Measurements from ENCODE around the gene GCFC2.
"Not testable (repeated sequence)": the region's sequence is repeated elsewhere in the genome, so short reads cannot be mapped to it uniquely, and the experiment has no call there.

The GCFC2 gene

DNA sequence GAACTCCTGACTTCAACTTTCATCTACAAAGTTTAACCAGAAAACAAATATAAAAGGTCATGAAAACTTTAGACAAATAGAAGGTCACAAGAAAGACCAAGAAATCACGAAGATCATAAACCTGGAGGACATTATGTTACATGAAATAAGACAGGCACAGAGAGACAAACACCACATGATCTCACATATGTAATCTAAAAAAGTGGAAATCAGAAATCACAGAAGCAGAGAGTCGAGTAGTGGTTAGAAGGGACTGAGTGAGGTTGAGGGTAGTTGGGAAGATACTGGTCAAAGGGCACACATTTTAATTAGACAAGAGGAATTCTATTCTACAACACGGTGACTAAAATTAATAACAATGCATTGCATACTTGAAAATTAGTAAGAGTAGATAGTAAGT, 1.4 kb downstream of the GCFC2 start:
- Mint-ChIP-seq H3K27me3 (no peaks in the 10 kb centered on the region), H3K4me3 (peak overlapping the region; percentile 20), H3K36me3 (ENCODE audit: low read depth) (peaks cover 17% of the 10 kb centered on the region), H3K27ac (no peak overlapping the region), H3K4me1 (ENCODE audit: low read depth) (peaks cover 13% of the 10 kb centered on the region), H3K9me3 (no peaks in the 10 kb centered on the region)
- intact Hi-C loops (cut with micrococcal nuclease) = loop anchor here (2.0 kb wide), 1 partner anchor 62 kb away; the partner anchor contains the start of gene MRPL19

DNA sequence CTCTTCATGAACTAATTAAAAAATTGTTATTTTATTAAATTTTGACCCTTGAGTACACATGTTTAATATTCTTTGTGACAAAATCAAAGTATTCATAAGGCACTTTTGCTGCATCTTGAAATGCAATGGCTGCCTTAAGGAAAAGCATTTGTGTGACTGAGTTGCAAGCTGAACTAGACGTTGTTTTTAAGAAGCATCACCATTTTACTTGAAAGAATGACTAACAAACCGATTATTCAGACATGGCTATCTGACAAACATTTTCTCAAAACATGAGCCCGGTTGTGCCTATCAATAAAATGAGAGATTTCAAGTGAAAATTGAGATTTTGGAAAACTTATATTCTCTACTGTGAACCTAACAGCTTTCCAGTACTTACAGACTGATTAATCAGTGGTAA, 2.8 kb downstream of the GCFC2 start:
- no peaks in the 10 kb centered on the region for H3K27me3 Mint-ChIP-seq
- H3K9me3 Mint-ChIP-seq = no peaks in the 10 kb centered on the region
- H3K4me3 Mint-ChIP-seq = no peak overlapping the region
- no peak overlapping the region for H3K27ac Mint-ChIP-seq
- H3K4me1 Mint-ChIP-seq (ENCODE audit: low read depth) = peaks cover 13% of the 10 kb centered on the region
- intact Hi-C loops (cut with micrococcal nuclease) = loop anchor here (2.0 kb wide), 1 partner anchor 61 kb away; the partner anchor contains the start of gene MRPL19
- peaks cover 31% of the 10 kb centered on the region for H3K36me3 Mint-ChIP-seq (ENCODE audit: low read depth)

DNA sequence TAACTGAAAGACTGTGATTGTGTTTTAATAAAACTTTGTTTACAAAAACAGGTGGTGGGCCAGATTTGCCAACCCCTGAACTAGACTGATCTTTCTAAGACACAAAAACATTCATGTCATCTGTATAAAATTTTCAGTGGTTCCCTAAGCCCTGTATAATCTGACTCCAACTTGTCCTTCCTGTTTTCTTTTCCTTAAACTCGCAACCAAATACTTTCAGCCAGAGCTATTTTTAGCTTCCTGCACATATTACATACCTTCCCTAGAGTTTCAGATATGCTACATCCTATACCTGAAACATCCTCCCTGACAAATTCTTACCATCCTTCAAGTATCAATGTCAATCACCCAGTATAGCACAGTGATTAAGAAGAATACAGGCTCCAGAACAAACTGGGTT, 4.8 kb downstream of the GCFC2 start:
- H3K4me3 Mint-ChIP-seq = no peak overlapping the region
- peaks cover 13% of the 10 kb centered on the region for H3K4me1 Mint-ChIP-seq (ENCODE audit: low read depth)
- H3K27ac Mint-ChIP-seq = no peak overlapping the region
- H3K36me3 Mint-ChIP-seq (ENCODE audit: low read depth) = peaks cover 47% of the 10 kb centered on the region
- intact Hi-C loops (cut with micrococcal nuclease) = no loop called here
- H3K27me3 Mint-ChIP-seq = no peaks in the 10 kb centered on the region
- no peaks in the 10 kb centered on the region for H3K9me3 Mint-ChIP-seq

DNA sequence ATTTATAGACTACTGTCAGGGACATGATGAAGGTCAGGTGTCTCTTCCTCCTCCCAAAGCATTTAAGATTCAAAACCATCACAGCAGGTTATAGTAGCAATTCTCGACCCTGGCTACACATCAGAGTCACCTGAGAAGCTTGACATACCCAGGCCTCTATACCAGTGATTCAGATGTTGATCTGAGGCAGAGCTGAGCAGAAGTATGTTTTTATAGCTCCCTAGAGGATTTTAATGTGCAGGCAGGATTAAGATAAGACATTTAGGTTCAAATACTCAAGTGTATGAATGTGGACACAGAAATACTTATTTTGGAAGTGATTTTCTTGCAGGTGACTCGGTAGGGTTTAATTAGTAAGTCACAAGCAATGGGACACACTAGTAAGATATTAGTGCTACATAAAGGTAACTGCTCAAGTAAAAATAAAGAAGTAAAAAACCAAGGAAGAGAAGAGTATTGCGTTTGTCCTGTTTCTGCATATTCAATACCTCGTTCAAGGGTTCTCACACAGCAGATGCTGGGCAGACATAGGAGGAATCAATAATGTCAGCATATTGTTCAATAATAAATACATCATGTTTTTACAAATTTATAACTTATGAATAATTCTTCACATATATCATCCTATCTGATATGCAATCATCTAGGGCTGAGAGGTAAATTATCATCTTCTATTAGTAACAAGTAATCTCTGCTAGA, 7.0 kb downstream of the GCFC2 start:
- no peak overlapping the region for H3K4me3 Mint-ChIP-seq
- no peak overlapping the region for H3K27ac Mint-ChIP-seq
- no peaks in the 10 kb centered on the region for H3K27me3 Mint-ChIP-seq
- peaks cover 64% of the 10 kb centered on the region for H3K36me3 Mint-ChIP-seq (ENCODE audit: low read depth)
- H3K4me1 Mint-ChIP-seq (ENCODE audit: low read depth) = peaks cover 6% of the 10 kb centered on the region
- intact Hi-C loops (cut with micrococcal nuclease) = no loop called here
- H3K9me3 Mint-ChIP-seq = no peaks in the 10 kb centered on the region

DNA sequence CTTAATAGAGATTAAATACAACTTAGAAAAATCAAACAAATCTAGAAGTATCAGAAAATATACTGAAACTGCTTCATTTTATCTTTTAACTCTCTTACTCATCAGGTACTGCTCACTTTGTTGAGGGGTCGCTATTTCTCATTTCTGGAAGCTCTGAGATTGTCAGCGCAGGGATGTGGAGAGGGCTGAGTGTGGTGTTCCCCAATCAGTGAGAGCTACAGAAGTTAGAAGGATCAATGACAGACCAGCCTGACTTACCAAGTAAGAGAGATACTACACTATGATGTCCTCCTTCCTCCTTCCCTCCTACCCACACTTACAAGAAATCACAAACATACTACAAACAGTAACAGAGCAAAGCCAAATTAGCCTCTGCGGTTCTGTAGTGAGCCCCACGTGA, 8.1 kb downstream of the GCFC2 start:
- Mint-ChIP-seq H3K27ac (no peak overlapping the region), H3K4me3 (no peak overlapping the region), H3K9me3 (peaks cover 6% of the 10 kb centered on the region), H3K27me3 (no peaks in the 10 kb centered on the region), H3K4me1 (ENCODE audit: low read depth) (peaks cover 6% of the 10 kb centered on the region), H3K36me3 (ENCODE audit: low read depth) (peaks cover 75% of the 10 kb centered on the region)
- intact Hi-C loops (cut with micrococcal nuclease) = no loop called here

DNA sequence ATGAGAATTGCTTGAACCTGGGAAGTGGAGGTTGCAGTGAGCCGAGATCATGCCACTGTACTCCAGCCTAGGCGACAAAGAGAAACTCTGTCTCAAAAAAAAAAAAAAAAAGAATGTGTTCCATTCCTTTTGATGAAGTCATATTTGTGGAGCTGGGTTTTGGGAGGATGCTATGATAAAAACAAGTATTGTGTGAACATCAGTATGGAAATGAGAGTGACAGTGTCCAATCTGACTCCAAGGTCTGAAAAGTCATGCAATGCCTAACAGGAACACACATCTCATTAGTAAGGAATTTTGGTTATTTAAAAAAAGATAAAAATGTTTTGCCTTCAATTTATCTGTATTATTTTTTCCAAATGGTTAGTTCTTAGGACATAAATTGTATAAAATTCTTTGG, 11.8 kb downstream of the GCFC2 start:
- Mint-ChIP-seq H3K4me1 (ENCODE audit: low read depth) (no peaks in the 10 kb centered on the region), H3K36me3 (ENCODE audit: low read depth) (peaks cover 62% of the 10 kb centered on the region)

DNA sequence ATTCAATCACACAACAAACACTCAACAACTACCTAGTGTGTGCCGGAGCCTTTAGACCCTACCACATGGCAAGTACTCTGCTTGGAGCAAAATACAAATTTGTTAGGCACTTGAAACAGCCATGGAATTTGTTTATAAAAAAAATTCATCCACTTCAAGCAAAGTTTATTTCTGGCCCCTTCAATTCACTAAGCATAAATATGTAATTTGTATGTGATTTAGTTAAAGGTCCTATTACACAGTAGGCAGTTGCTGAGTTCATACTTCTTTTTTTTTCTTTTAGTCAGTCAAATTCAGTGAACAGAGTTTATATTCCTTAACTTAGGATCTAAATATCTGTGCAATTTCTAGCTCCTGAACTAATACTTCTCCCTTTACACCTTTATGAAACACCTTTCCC, 22.5 kb downstream of the GCFC2 start:
- intact Hi-C loops (cut with micrococcal nuclease) = no loop called here
- Mint-ChIP-seq H3K27ac (no peak overlapping the region), H3K4me1 (ENCODE audit: low read depth) (no peaks in the 10 kb centered on the region), H3K27me3 (no peaks in the 10 kb centered on the region), H3K4me3 (no peak overlapping the region), H3K36me3 (ENCODE audit: low read depth) (peaks cover 68% of the 10 kb centered on the region), H3K9me3 (no peaks in the 10 kb centered on the region)

More for the DNA sequence above, 11.8 kb downstream of the GCFC2 start:
- Mint-ChIP-seq H3K4me3 (no peak overlapping the region), H3K9me3 (peaks cover 9% of the 10 kb centered on the region), H3K27ac (no peak overlapping the region), H3K27me3 (no peaks in the 10 kb centered on the region)
- intact Hi-C loops (cut with micrococcal nuclease) = no loop called here

DNA sequence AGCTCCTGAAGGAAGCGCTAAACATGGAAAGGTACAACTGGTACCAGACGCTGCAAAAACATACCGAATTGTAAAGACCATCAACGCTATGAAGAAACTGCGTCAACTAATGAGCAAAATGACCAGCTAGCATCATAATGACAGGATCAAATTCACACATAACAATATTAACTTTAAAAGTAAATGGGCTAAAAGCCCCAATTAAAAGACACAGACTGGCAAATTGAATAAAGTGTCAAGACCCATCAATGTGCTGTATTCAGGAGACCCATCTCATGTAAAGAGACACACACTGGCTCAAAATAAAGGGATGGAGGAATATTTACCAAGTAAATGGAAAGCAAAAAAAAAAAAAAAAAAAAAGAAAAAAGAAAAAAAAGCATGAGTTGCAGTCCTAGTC, 27.3 kb downstream of the GCFC2 start:
- Mint-ChIP-seq H3K4me1 (ENCODE audit: low read depth) (peaks cover 10% of the 10 kb centered on the region), H3K36me3 (ENCODE audit: low read depth) (peaks cover 74% of the 10 kb centered on the region)
- intact Hi-C loops (cut with micrococcal nuclease); H3K27ac Mint-ChIP-seq; H3K27me3 Mint-ChIP-seq; H3K4me3 Mint-ChIP-seq; H3K9me3 Mint-ChIP-seq: not testable (repeated sequence)

DNA sequence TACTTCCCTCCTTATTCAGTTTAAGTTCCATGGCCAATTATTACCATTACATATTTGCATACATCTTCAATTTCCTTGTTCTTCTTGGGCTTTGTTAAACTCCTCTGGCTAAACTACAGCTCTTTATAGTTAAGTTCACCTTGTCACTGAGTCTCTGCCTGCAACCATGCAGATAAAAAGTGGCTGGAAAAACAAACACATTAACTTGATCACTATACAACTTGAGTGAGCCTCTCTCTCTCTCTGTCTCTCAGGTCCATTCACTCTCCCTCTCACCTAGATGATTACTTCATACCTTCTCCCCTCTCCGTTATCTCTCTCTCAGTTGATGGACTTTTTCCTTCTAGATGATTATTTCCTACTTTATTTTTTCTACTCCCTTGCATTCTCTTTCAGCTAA, 30.3 kb downstream of the GCFC2 start:
- Mint-ChIP-seq H3K27me3 (no peaks in the 10 kb centered on the region), H3K36me3 (ENCODE audit: low read depth) (peaks cover 53% of the 10 kb centered on the region), H3K9me3 (no peaks in the 10 kb centered on the region), H3K4me3 (no peak overlapping the region), H3K27ac (no peak overlapping the region), H3K4me1 (ENCODE audit: low read depth) (peaks cover 13% of the 10 kb centered on the region)
- intact Hi-C loops (cut with micrococcal nuclease) = no loop called here

DNA sequence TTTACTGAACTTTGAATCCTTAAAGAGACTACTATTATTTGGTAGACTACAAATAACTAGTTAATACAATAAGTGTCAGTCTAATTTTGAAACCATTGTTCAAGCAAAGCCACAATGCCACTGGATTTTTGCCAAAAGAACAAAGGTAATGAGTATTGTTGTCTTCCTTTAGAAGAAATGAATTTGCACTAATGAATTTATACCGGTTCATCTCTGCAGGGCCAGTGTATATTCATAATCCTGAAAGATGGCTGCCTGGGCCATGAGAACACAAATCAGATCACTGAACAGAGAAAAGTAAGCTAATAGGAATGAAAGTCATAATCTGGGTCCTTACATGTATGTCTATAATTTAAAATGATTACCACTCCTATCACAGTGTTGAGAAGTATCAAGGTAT, 31.2 kb downstream of the GCFC2 start:
- Mint-ChIP-seq H3K9me3 (no peaks in the 10 kb centered on the region), H3K27ac (no peak overlapping the region), H3K4me3 (no peak overlapping the region), H3K4me1 (ENCODE audit: low read depth) (peaks cover 13% of the 10 kb centered on the region), H3K36me3 (ENCODE audit: low read depth) (peaks cover 45% of the 10 kb centered on the region), H3K27me3 (no peaks in the 10 kb centered on the region)
- intact Hi-C loops (cut with micrococcal nuclease) = no loop called here

DNA sequence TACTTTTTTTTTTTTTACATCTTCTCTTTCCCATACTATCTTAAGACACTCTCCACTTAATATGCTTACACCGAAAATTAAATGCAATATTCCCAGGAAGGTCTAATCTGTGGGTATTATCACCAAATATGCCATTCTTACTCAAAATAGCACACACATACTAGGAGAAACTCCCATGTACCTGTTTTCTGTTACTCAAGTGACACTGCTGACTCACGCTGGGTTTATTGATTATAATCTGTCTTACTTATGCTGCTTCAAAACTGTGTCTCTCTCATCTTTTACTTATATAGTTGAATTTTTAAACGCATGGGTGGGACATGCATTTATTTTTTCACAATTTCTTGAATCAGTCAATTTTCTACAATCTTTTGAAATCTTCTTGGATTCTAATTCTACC, 34.3 kb downstream of the GCFC2 start:
- H3K27ac Mint-ChIP-seq = no peak overlapping the region
- H3K27me3 Mint-ChIP-seq = no peaks in the 10 kb centered on the region
- intact Hi-C loops (cut with micrococcal nuclease) = no loop called here
- H3K9me3 Mint-ChIP-seq = no peaks in the 10 kb centered on the region
- H3K4me3 Mint-ChIP-seq = no peak overlapping the region
- peaks cover 29% of the 10 kb centered on the region for H3K36me3 Mint-ChIP-seq (ENCODE audit: low read depth)
- peaks cover 13% of the 10 kb centered on the region for H3K4me1 Mint-ChIP-seq (ENCODE audit: low read depth)

DNA sequence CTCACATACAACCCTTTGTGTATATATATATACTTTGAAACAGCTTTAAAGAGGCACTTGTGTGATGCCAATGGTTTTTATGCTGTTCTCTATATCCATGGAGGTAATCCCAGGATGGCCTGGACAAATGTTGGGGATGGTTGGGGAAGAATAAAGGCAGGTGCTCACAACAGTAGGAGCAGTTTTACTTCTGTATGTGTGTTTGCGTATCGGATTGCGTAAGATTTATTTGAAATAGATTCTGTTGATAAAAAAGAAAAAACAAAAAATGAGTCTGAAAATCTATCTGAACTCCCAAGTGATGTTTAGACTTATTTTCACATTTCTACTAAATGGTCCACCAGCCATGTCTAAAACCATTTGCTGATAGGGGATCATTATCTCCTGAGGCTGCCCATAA, 34.8 kb downstream of the GCFC2 start:
- peaks cover 29% of the 10 kb centered on the region for H3K36me3 Mint-ChIP-seq (ENCODE audit: low read depth)

DNA sequence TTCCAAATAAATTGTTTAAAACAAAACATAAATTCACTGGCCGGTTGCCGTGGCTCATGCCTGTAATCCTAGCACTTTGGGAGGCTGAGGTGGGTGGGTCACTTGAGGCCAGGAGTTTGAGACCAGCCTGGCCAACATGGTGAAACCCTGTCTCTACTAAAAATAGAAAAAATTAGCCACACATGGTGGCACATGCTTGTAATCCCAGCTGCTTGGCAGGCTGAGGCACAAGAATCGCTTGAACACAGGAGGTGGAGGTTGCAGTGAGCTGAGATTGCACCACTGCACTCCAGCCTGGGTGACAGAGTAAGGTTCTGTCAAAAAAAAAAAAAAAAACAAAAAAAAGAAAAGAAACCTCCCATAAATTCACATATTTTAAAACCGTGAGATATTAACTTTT, 35.3 kb downstream of the GCFC2 start:
- H3K27me3 Mint-ChIP-seq; H3K27ac Mint-ChIP-seq; H3K9me3 Mint-ChIP-seq; H3K4me3 Mint-ChIP-seq; intact Hi-C loops (cut with micrococcal nuclease): not testable (repeated sequence)
- H3K4me1 Mint-ChIP-seq (ENCODE audit: low read depth) = peaks cover 13% of the 10 kb centered on the region
- H3K36me3 Mint-ChIP-seq (ENCODE audit: low read depth) = peaks cover 29% of the 10 kb centered on the region

More for the DNA sequence above, 34.8 kb downstream of the GCFC2 start:
- peaks cover 13% of the 10 kb centered on the region for H3K4me1 Mint-ChIP-seq (ENCODE audit: low read depth)
- no peaks in the 10 kb centered on the region for H3K9me3 Mint-ChIP-seq
- intact Hi-C loops (cut with micrococcal nuclease) = no loop called here
- no peak overlapping the region for H3K27ac Mint-ChIP-seq
- no peak overlapping the region for H3K4me3 Mint-ChIP-seq
- no peaks in the 10 kb centered on the region for H3K27me3 Mint-ChIP-seq

DNA sequence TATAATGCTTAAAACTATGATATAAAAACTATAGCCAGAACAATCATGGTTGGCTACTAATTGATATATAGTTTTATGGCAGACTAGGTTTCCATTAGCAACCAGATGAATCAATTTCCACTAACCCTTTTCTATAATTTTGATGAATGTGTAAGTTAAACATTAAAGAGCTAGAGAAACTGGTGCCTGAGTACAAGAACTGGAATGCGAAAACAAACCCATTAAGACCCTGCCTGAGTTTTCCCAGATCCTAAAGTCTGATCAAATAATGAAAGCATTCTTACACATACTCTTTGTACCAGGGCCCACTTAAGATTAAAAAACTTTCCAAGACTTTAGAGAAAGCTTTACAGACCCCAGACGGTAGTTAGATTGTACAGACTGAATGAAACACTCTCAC, 42.8 kb downstream of the GCFC2 start:
- no peaks in the 10 kb centered on the region for H3K4me1 Mint-ChIP-seq (ENCODE audit: low read depth)

DNA sequence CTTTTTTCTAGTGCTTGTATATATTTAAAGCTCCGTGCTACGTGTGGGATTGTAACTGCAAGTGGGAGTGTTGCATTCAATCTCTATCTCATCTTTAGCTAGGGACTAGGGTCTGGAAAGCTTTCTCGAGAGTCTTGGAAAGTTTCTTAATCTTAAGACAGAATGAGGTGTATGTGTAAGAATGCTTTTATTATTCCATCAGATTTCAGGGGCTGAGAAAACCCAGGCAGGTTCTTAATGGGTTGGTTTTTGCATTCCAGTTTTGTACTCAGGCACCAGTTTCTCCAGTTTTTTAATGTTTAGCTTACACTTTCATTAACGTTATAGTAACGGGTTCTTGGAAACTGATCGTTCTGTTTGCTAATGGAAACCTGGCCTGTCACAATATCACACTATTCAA, 43.8 kb downstream of the GCFC2 start:
- Mint-ChIP-seq H3K9me3 (no peaks in the 10 kb centered on the region), H3K27ac (no peak overlapping the region), H3K4me1 (ENCODE audit: low read depth) (no peaks in the 10 kb centered on the region), H3K27me3 (no peaks in the 10 kb centered on the region), H3K36me3 (ENCODE audit: low read depth) (peaks cover 48% of the 10 kb centered on the region), H3K4me3 (no peak overlapping the region)
- intact Hi-C loops (cut with micrococcal nuclease) = no loop called here

More for the DNA sequence above, 42.8 kb downstream of the GCFC2 start:
- H3K9me3 Mint-ChIP-seq = no peaks in the 10 kb centered on the region
- no peak overlapping the region for H3K27ac Mint-ChIP-seq
- intact Hi-C loops (cut with micrococcal nuclease) = loop anchor here (2.0 kb wide), 1 partner anchor 13 kb away; no protein-coding TSS in a partner anchor
- H3K27me3 Mint-ChIP-seq = no peaks in the 10 kb centered on the region
- peaks cover 54% of the 10 kb centered on the region for H3K36me3 Mint-ChIP-seq (ENCODE audit: low read depth)
- no peak overlapping the region for H3K4me3 Mint-ChIP-seq
